HEK293 (cell line): Measurements from ENCODE around the gene FRMD4A.

Experiments
- CTCF ChIA-PET: fragments of 350-600 bp; formaldehyde crosslinking; extraction: SDS; loops from one replicate; lab custom pipeline; 2021; ENCODE audit warnings: antibody characterized with exemption; lab: Yijun Ruan, JAX
- POLR2A ChIA-PET: fragments of 300-600 bp; formaldehyde crosslinking; extraction: SDS; loops from one replicate; lab custom pipeline; 2020; ENCODE audit warnings: antibody characterized with exemption, inconsistent platforms; lab: Yijun Ruan, JAX
- H3K27ac ChIP-seq: fragments of 200-500 bp; sonication (Bioruptor generic); 2 replicates; pipeline ENCODE4 v1.5.1; 2014; ENCODE audit warnings: low read depth, low read length, control low read depth, inconsistent platforms; ENCODE audit errors: extremely low read depth
- H3K36me3 ChIP-seq, 2 experiments: fragments of 200-500 bp in 1 of 2; sonication (Bioruptor generic) in 1 of 2; 1 replicate in 1 of 2; 2 replicates in 1 of 2; pipeline ENCODE4 v1.5.1; 2014 to 2017; ENCODE audit warnings: inconsistent platforms in 2 of 2, low read length in 2 of 2; ENCODE audit not compliant: control insufficient read depth in 2 of 2, insufficient read depth in 1 of 2
- H3K4me1 ChIP-seq: fragments of 200-500 bp; sonication (Bioruptor generic); 2 replicates; pipeline ENCODE4 v1.5.1; 2014; ENCODE audit warnings: mild to moderate bottlenecking, low read length, inconsistent platforms; ENCODE audit not compliant: control insufficient read depth, insufficient read depth
- H3K4me3 ChIP-seq: 2 replicates; pipeline ENCODE4 v1.5.1; 2011; ENCODE audit warnings: low read depth, mild to moderate bottlenecking, control low read depth, low read length, moderate library complexity
- H3K9me3 ChIP-seq: fragments of 200-500 bp; sonication (Bioruptor generic); 2 replicates; pipeline ENCODE4 v1.5.1; 2014; ENCODE audit warnings: low read depth, low read length, inconsistent platforms; ENCODE audit not compliant: control insufficient read depth, insufficient read depth
- KLF1 ChIP-seq: fragments of 450-650 bp; formaldehyde crosslinking; IDR thresholded peaks from 2 replicates; pipeline ENCODE4 v1.5.1; 2016; ENCODE audit warnings: missing biosample characterization, missing genetic modification characterization
- KLF10 ChIP-seq: fragments of 450-650 bp; IDR thresholded peaks from 2 replicates; pipeline ENCODE4 v1.5.1; 2018; ENCODE audit warnings: missing biosample characterization, mild to moderate bottlenecking, missing genetic modification characterization
- PRDM6 ChIP-seq: fragments of 450-650 bp; formaldehyde crosslinking; IDR thresholded peaks from 2 replicates; pipeline ENCODE4 v1.5.1; 2017; ENCODE audit warnings: missing biosample characterization, missing genetic modification characterization
- SCRT2 ChIP-seq: fragments of 450-650 bp; formaldehyde crosslinking; IDR thresholded peaks from 2 replicates; pipeline ENCODE4 v1.5.1; 2016; ENCODE audit warnings: missing biosample characterization, missing genetic modification characterization
- SP7 ChIP-seq: fragments of 450-650 bp; formaldehyde crosslinking; IDR thresholded peaks from 2 replicates; pipeline ENCODE4 v1.5.1; 2016; ENCODE audit warnings: missing biosample characterization, missing genetic modification characterization
- ZBTB44 ChIP-seq: fragments of 450-650 bp; IDR thresholded peaks from 2 replicates; pipeline ENCODE4 v1.5.1; 2018; ENCODE audit warnings: missing biosample characterization, mild to moderate bottlenecking, missing genetic modification characterization
- ZBTB6 ChIP-seq: fragments of 450-650 bp; formaldehyde crosslinking; IDR thresholded peaks from 2 replicates; pipeline ENCODE4 v1.5.1; 2017; ENCODE audit warnings: missing biosample characterization, missing genetic modification characterization
- ZFP69B ChIP-seq: fragments of 450-650 bp; formaldehyde crosslinking; IDR thresholded peaks from 2 replicates; pipeline ENCODE4 v1.5.1; 2016; ENCODE audit warnings: missing biosample characterization, missing genetic modification characterization
- ZNF132 ChIP-seq: fragments of 450-650 bp; formaldehyde crosslinking; IDR thresholded peaks from 2 replicates; pipeline ENCODE4 v1.5.1; 2017; ENCODE audit warnings: missing biosample characterization, missing genetic modification characterization, borderline replicate concordance
- ZNF184 ChIP-seq: fragments of 450-650 bp; IDR thresholded peaks from 2 replicates; pipeline ENCODE4 v1.5.1; 2018; ENCODE audit warnings: missing biosample characterization, mild to moderate bottlenecking, missing genetic modification characterization
- ZNF221 ChIP-seq: fragments of 450-650 bp; formaldehyde crosslinking; IDR thresholded peaks from 2 replicates; pipeline ENCODE4 v1.5.1; 2017; ENCODE audit warnings: missing biosample characterization, missing genetic modification characterization, borderline replicate concordance
- ZNF239 ChIP-seq: fragments of 450-650 bp; formaldehyde crosslinking; IDR thresholded peaks from 2 replicates; pipeline ENCODE4 v1.5.1; 2016; ENCODE audit warnings: missing biosample characterization, missing genetic modification characterization
- ZNF391 ChIP-seq: fragments of 450-650 bp; formaldehyde crosslinking; IDR thresholded peaks from 2 replicates; pipeline ENCODE4 v1.5.1; 2016; ENCODE audit warnings: low read depth, missing biosample characterization, missing genetic modification characterization, borderline replicate concordance
- ZNF433 ChIP-seq: fragments of 450-650 bp; formaldehyde crosslinking; IDR thresholded peaks from 2 replicates; pipeline ENCODE4 v1.5.1; 2016; ENCODE audit warnings: missing biosample characterization, missing genetic modification characterization, low read depth
- ZNF488 ChIP-seq: fragments of 450-650 bp; formaldehyde crosslinking; IDR thresholded peaks from 2 replicates; pipeline ENCODE4 v1.5.1; 2016; ENCODE audit warnings: missing biosample characterization, missing genetic modification characterization
- ZNF510 ChIP-seq: fragments of 450-650 bp; formaldehyde crosslinking; IDR thresholded peaks from 2 replicates; pipeline ENCODE4 v1.5.1; 2018; ENCODE audit warnings: mild to moderate bottlenecking, missing genetic modification characterization, missing biosample characterization; ENCODE audit not compliant: insufficient replicate concordance
- ZNF558 ChIP-seq: fragments of 450-650 bp; formaldehyde crosslinking; IDR thresholded peaks from 2 replicates; pipeline ENCODE4 v1.5.1; 2016; ENCODE audit warnings: missing biosample characterization, missing genetic modification characterization
- ZNF585B ChIP-seq: fragments of 450-650 bp; formaldehyde crosslinking; IDR thresholded peaks from 2 replicates; pipeline ENCODE4 v1.5.1; 2016; ENCODE audit warnings: missing biosample characterization, missing genetic modification characterization
- ZNF623 ChIP-seq: fragments of 450-650 bp; formaldehyde crosslinking; IDR thresholded peaks from 2 replicates; pipeline ENCODE4 v1.5.1; 2016; ENCODE audit warnings: missing biosample characterization, missing genetic modification characterization
- ZNF629 ChIP-seq: fragments of 450-650 bp; formaldehyde crosslinking; IDR thresholded peaks from 2 replicates; pipeline ENCODE4 v1.5.1; 2017; ENCODE audit warnings: missing biosample characterization, missing genetic modification characterization
- ZNF639 ChIP-seq: fragments of 450-650 bp; formaldehyde crosslinking; IDR thresholded peaks from 2 replicates; pipeline ENCODE4 v1.5.1; 2016; ENCODE audit warnings: missing biosample characterization, missing genetic modification characterization
- ZNF664 ChIP-seq: fragments of 450-650 bp; formaldehyde crosslinking; IDR thresholded peaks from 2 replicates; pipeline ENCODE4 v1.5.1; 2016; ENCODE audit warnings: missing biosample characterization, missing genetic modification characterization
- ZNF692 ChIP-seq: fragments of 450-650 bp; formaldehyde crosslinking; IDR thresholded peaks from 2 replicates; pipeline ENCODE4 v1.5.1; 2016; ENCODE audit warnings: missing biosample characterization, missing genetic modification characterization
- ZNF76 ChIP-seq: fragments of 450-650 bp; formaldehyde crosslinking; IDR thresholded peaks from 2 replicates; pipeline ENCODE4; 2016; ENCODE audit warnings: low read depth, missing biosample characterization, missing genetic modification characterization, borderline replicate concordance
- ZNF768 ChIP-seq: fragments of 450-650 bp; formaldehyde crosslinking; IDR thresholded peaks from 2 replicates; pipeline ENCODE4 v1.5.1; 2018; ENCODE audit warnings: missing biosample characterization, mild to moderate bottlenecking, missing genetic modification characterization
- ZNF792 ChIP-seq: fragments of 450-650 bp; formaldehyde crosslinking; IDR thresholded peaks from 2 replicates; pipeline ENCODE4 v1.5.1; 2016; ENCODE audit warnings: missing biosample characterization, missing genetic modification characterization
- ZXDB ChIP-seq: fragments of 450-650 bp; formaldehyde crosslinking; IDR thresholded peaks from 2 replicates; pipeline ENCODE4 v1.5.1; 2016; ENCODE audit warnings: missing biosample characterization, missing genetic modification characterization

Gene FRMD4A

GRCh38 chr10:13712837-13713581, 617.7 kb downstream of the FRMD4A start (continued):
- TF ChIP-seq PRDM6 (tag by site-specific recombination) (no peak), ZNF664 (tag by site-specific recombination) (no peak), ZNF692 (tag by site-specific recombination) (peak; percentile 52), ZNF184 (tag by site-specific recombination) (peak; percentile 20; the same call in 1 of the 2 replicates), ZNF629 (tag by site-specific recombination) (peak; percentile 33; the same call in 1 of the 2 replicates), KLF10 (tag by site-specific recombination) (no peak), ZNF76 (tag by site-specific recombination) (no peak), SP7 (tag by site-specific recombination) (peak; percentile 63; the same call in 1 of the 2 replicates), ZFP69B (tag by site-specific recombination) (0 out of 2 replicates have a peak, but pooled peaks have one; percentile 18), ZNF585B (tag by site-specific recombination) (no peak), ZNF768 (tag by site-specific recombination) (no peak), ZNF488 (tag by site-specific recombination) (no peak), ZBTB6 (no peak)

- Histone ChIP-seq H3K9me3 (no peaks in the 10 kb centered on the region), H3K4me3 (no peak overlapping the region), H3K27ac (no peak overlapping the region), H3K36me3 (no peaks in the 10 kb centered on the region), H3K4me1 (no peaks in the 10 kb centered on the region)
- ChIA-PET POLR2A (interaction anchor here (0.7 kb wide), 1 partner anchor 686 kb away, joined by 3 read pairs; no protein-coding TSS in a partner anchor), CTCF (no interaction called here)
- TF ChIP-seq ZNF639 (no peak), ZBTB44 (tag by site-specific recombination) (no peak), ZNF433 (tag by site-specific recombination) (no peak), KLF1 (tag by site-specific recombination) (no peak), ZNF664 (tag by site-specific recombination) (no peak), SCRT2 (tag by site-specific recombination) (no peak), ZNF792 (tag by site-specific recombination) (no peak), ZNF239 (no peak), ZNF623 (tag by site-specific recombination) (no peak), ZNF221 (no peak), ZXDB (no peak), ZNF510 (no peak), ZNF558 (tag by site-specific recombination) (no peak), ZNF391 (tag by site-specific recombination) (no peak), ZNF132 (tag by site-specific recombination) (no peak)
Observed at GRCh38 chr10:13712476-13712836, 618.3 kb downstream of the FRMD4A start.
